Fibroblast of lung (primary cell): ENCODE data around the gene FBXL17. TPM values are rescaled to one million over a fixed set of nuclear protein-coding genes. Genes with fewer than 3 reads are reported as not detected.

Experiments
- DNase-seq, 2 donors: peaks; one replicate each; pipeline versions ENCODE4 v3.0.0 to v3.0.0-alpha.2; 2010; ENCODE audit warnings: low read depth in 2 of 2
- H2AFZ ChIP-seq: 2 replicates; pipeline ENCODE4 v1.5.1; 2012; ENCODE audit warnings: low read length, control low read depth, inconsistent platforms
- H3K27ac ChIP-seq: 2 replicates; pipeline ENCODE4 v1.5.1; 2011; ENCODE audit warnings: low read length, control low read depth; ENCODE audit not compliant: insufficient read depth
- H3K27me3 ChIP-seq: 2 replicates; pipeline ENCODE4 v1.5.1; 2011; ENCODE audit warnings: mild to moderate bottlenecking, low read length; ENCODE audit not compliant: control insufficient read depth, insufficient read depth
- H3K36me3 ChIP-seq: 2 replicates; pipeline ENCODE4 v1.5.1; 2011; ENCODE audit warnings: low read length; ENCODE audit not compliant: control insufficient read depth, insufficient read depth
- H3K4me1 ChIP-seq: 2 replicates; pipeline ENCODE4 v1.5.1; 2011; ENCODE audit warnings: low read length; ENCODE audit not compliant: control insufficient read depth, insufficient read depth; ENCODE audit errors: extremely low read depth
- H3K4me2 ChIP-seq: 2 replicates; pipeline ENCODE4 v1.5.1; 2011; ENCODE audit warnings: low read length, control low read depth; ENCODE audit not compliant: insufficient read depth; ENCODE audit errors: extremely low read depth
- H3K4me3 ChIP-seq, 4 experiments: fragments of 200-600 bp in 1 of 4; sonication (generic) in 1 of 4; replicated peaks in 1 of 4; 2 replicates each; pipeline ENCODE4 v1.5.1; 2011 to 2016; ENCODE audit warnings: low read length in 4 of 4, low read depth in 3 of 4, mild to moderate bottlenecking in 3 of 4, control low read depth in 2 of 4, inconsistent platforms in 1 of 4, mixed read lengths in 1 of 4; ENCODE audit not compliant: insufficient read depth in 1 of 4; ENCODE audit errors: control extremely low read depth in 1 of 4
- H3K79me2 ChIP-seq: 2 replicates; pipeline ENCODE4 v1.5.1; 2012; ENCODE audit warnings: mild to moderate bottlenecking, low read length, inconsistent platforms; ENCODE audit not compliant: control insufficient read depth, insufficient read depth
- H3K9ac ChIP-seq: 2 replicates; pipeline ENCODE4 v1.5.1; 2011; ENCODE audit warnings: mild to moderate bottlenecking, low read length, control low read depth; ENCODE audit not compliant: insufficient read depth
- H3K9me3 ChIP-seq: 2 replicates; pipeline ENCODE4 v1.5.1; 2012; ENCODE audit warnings: low read depth, low read length; ENCODE audit not compliant: control insufficient read depth, insufficient read depth
- H4K20me1 ChIP-seq: 2 replicates; pipeline ENCODE4 v1.5.1; 2011; ENCODE audit warnings: low read length; ENCODE audit not compliant: control insufficient read depth, insufficient read depth; ENCODE audit errors: extremely low read depth
- CTCF ChIP-seq, 2 donors: IDR thresholded peaks in 1 of 2; conservative IDR thresholded peaks in 1 of 2; 1 replicate in 1 of 2; 2 replicates in 1 of 2; pipeline ENCODE4 v1.5.1; 2011 to 2012; ENCODE audit warnings: low read length in 2 of 2, control low read depth in 1 of 2, inconsistent platforms in 1 of 2, low read depth in 1 of 2, mild to moderate bottlenecking in 1 of 2
- EZH2 ChIP-seq: IDR thresholded peaks from 2 replicates; pipeline ENCODE4 v1.5.1; 2012; ENCODE audit warnings: low read length, control low read depth, mild to moderate bottlenecking; ENCODE audit errors: missing control alignments
- polyA plus RNA-seq, 2 donors: library from polyadenylated mRNA; depleted of rRNA in 1 of 2; stranded (reverse) in 1 of 2; unstranded in 1 of 2; fragments of >200 nt; gene quantifications; 2 replicates each; pipeline ENCODE4 v1.2.1, GENCODE V29; 2011 to 2012; ENCODE audit warnings: missing spikeins in 1 of 2
- total RNA-seq: library from RNA; depleted of rRNA; stranded (reverse); fragments of >200 nt; gene quantifications from 2 replicates; pipeline ENCODE4 v1.2.1, GENCODE V29; 2014

Gene FBXL17
- total and polyA plus RNA-seq, 2 donors (not counting 1 experiment from before 2014, with no cell fraction given) = 7.1 to 8.3 TPM

GRCh38 chr5:108266242-108266641 lies 115.7 kb downstream of the FBXL17 start:
- TF ChIP-seq EZH2 (no peak), CTCF (conservative IDR thresholded peaks at IDR 0.05 in 1 of 2, IDR thresholded peaks at IDR 0.05 in 1 of 2; ENCODE audit: low read depth in 1 of 2, low read length in 2 of 2) (no peak)
- Histone ChIP-seq H4K20me1 (no peaks in the 10 kb centered on the region), H3K9ac (no peak overlapping the region), H3K4me3 (no peak overlapping the region), H3K27me3 (no peaks in the 10 kb centered on the region), H3K4me2 (no peak overlapping the region), H3K9me3 (no peaks in the 10 kb centered on the region), H3K36me3 (no peaks in the 10 kb centered on the region), H2AFZ (no peak overlapping the region), H3K27ac (no peak overlapping the region), H3K79me2 (no peaks in the 10 kb centered on the region), H3K4me1 (no peaks in the 10 kb centered on the region)
- peak; percentile 21 to 30 for DNase-seq

DNA sequence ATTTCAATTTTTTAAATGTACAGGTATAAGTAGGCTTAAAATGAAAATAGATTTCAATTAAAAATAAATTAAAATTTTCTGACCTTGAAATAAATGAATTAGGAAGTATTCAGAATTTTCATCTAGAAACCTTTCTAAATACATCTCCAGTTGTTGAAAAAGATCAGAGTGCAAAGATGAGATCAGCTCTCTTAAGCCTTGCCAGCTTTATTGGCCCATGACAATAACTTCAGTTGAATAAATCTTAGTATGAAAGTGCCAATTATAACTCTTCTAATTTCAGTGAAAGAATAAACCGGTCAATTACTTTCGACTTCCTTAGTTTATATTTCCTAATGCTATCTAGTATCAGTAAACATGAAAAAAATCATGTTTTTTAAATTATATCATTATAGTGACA lies 117.4 kb downstream of the FBXL17 start:
- no peak overlapping the region for H3K27ac ChIP-seq
- DNase-seq = no peak
- no peak overlapping the region for H3K4me3 ChIP-seq
- no peaks in the 10 kb centered on the region for H3K36me3 ChIP-seq
- H3K27me3 ChIP-seq = no peaks in the 10 kb centered on the region
- H3K4me2 ChIP-seq = no peak overlapping the region
- no peaks in the 10 kb centered on the region for H3K9me3 ChIP-seq
- TF ChIP-seq EZH2 = no peak
- no peak for TF ChIP-seq CTCF (conservative IDR thresholded peaks at IDR 0.05 in 1 of 2, IDR thresholded peaks at IDR 0.05 in 1 of 2; ENCODE audit: low read depth in 1 of 2, low read length in 2 of 2)
- H4K20me1 ChIP-seq = no peaks in the 10 kb centered on the region
- H2AFZ ChIP-seq = no peak overlapping the region
- no peaks in the 10 kb centered on the region for H3K4me1 ChIP-seq
- no peaks in the 10 kb centered on the region for H3K79me2 ChIP-seq
- H3K9ac ChIP-seq = no peak overlapping the region

- H3K4me2 ChIP-seq = no peak overlapping the region
Measured at GRCh38 chr5:108263338-108263737, 118.6 kb downstream of the FBXL17 start.

More at GRCh38 chr5:108263338-108263737, 118.6 kb downstream of the FBXL17 start:
- H3K27ac ChIP-seq = no peak overlapping the region
- no peaks in the 10 kb centered on the region for H4K20me1 ChIP-seq
- DNase-seq = no peak
- no peaks in the 10 kb centered on the region for H3K9me3 ChIP-seq
- no peaks in the 10 kb centered on the region for H3K36me3 ChIP-seq
- H3K79me2 ChIP-seq = no peaks in the 10 kb centered on the region
- TF ChIP-seq CTCF (conservative IDR thresholded peaks at IDR 0.05 in 1 of 2, IDR thresholded peaks at IDR 0.05 in 1 of 2; ENCODE audit: low read depth in 1 of 2, low read length in 2 of 2) (no peak), EZH2 (no peak)
- no peak overlapping the region for H2AFZ ChIP-seq
- H3K4me3 ChIP-seq = no peak overlapping the region
- H3K9ac ChIP-seq = no peak overlapping the region
- no peaks in the 10 kb centered on the region for H3K27me3 ChIP-seq
- no peaks in the 10 kb centered on the region for H3K4me1 ChIP-seq
